Liver (tissue), 9 donors: ENCODE results near the gene COX8A. TPM values are rescaled to one million over a fixed set of nuclear protein-coding genes. Genes with fewer than 3 reads are reported as not detected.

ENCODE experiments used
- DNase-seq: peaks from one replicate; pipeline ENCODE4 v3.0.0-alpha.2; 2017; ENCODE audit warnings: low spot score
- H3K27ac ChIP-seq, 2 donors: one replicate each; pipeline ENCODE4 v1.7.0; 2013; ENCODE audit warnings: inconsistent platforms in 2 of 2, low read length in 2 of 2, control low read depth in 1 of 2, low read depth in 1 of 2, mild to moderate bottlenecking in 1 of 2
- H3K27me3 ChIP-seq, 4 donors: one replicate each; pipeline versions ENCODE4 v1.6.1 to v1.7.0; 2013; ENCODE audit warnings: low read length in 3 of 4, inconsistent platforms in 1 of 4, mild to moderate bottlenecking in 1 of 4, moderate library complexity in 1 of 4; ENCODE audit not compliant: control insufficient read depth in 4 of 4, insufficient read depth in 4 of 4
- H3K36me3 ChIP-seq, 4 donors: one replicate each; pipeline versions ENCODE4 v1.6.1 to v1.7.0; 2013; ENCODE audit warnings: low read length in 3 of 4, mild to moderate bottlenecking in 3 of 4, low read depth in 1 of 4, moderate library complexity in 1 of 4; ENCODE audit not compliant: control insufficient read depth in 4 of 4, insufficient read depth in 3 of 4
- H3K4me1 ChIP-seq, 4 donors: one replicate each; pipeline versions ENCODE4 v1.6.1 to v1.7.0; 2013; ENCODE audit warnings: low read length in 3 of 4, mild to moderate bottlenecking in 3 of 4, moderate library complexity in 1 of 4; ENCODE audit not compliant: control insufficient read depth in 4 of 4, insufficient read depth in 4 of 4
- H3K4me3 ChIP-seq, 3 donors: one replicate each; pipeline versions ENCODE4 v1.6.1 to v1.7.0; 2013; ENCODE audit warnings: low read length in 3 of 3, control low read depth in 1 of 3, low read depth in 1 of 3, mild to moderate bottlenecking in 1 of 3
- H3K9ac ChIP-seq, 2 donors: one replicate each; pipeline ENCODE4 v1.7.0; 2013; ENCODE audit warnings: low read length in 2 of 2, mild to moderate bottlenecking in 2 of 2, moderate library complexity in 2 of 2, control low read depth in 1 of 2, low read depth in 1 of 2
- H3K9me3 ChIP-seq, 4 donors: one replicate each; pipeline versions ENCODE4 v1.6.1 to v1.7.0; 2013; ENCODE audit warnings: low read length in 3 of 4; ENCODE audit not compliant: control insufficient read depth in 4 of 4
- EGR1 ChIP-seq, 2 donors: IDR thresholded peaks; 2 replicates each; pipeline ENCODE4 v1.6.1; 2016 to 2018; ENCODE audit warnings: antibody characterized with exemption in 2 of 2, low read depth in 2 of 2
- FOXA1 ChIP-seq: IDR thresholded peaks from 2 replicates; pipeline ENCODE4 v1.6.1; 2016; ENCODE audit warnings: antibody characterized with exemption
- FOXA2 ChIP-seq: IDR thresholded peaks from 2 replicates; pipeline ENCODE4 v1.6.1; 2016; ENCODE audit warnings: antibody characterized with exemption
- GABPA ChIP-seq, 2 donors: IDR thresholded peaks in 1 of 2; conservative IDR thresholded peaks in 1 of 2; 2 replicates each; pipeline ENCODE4 v1.6.1; 2016; ENCODE audit warnings: antibody characterized with exemption in 2 of 2, mild to moderate bottlenecking in 1 of 2, moderate library complexity in 1 of 2
- HNF4A ChIP-seq, 2 donors: conservative IDR thresholded peaks; 2 replicates each; pipeline ENCODE4 v1.6.1; 2016; ENCODE audit warnings: antibody characterized with exemption in 2 of 2, mild to moderate bottlenecking in 2 of 2
- HNF4G ChIP-seq: IDR thresholded peaks from 2 replicates; pipeline ENCODE4 v1.6.1; 2016; ENCODE audit warnings: antibody characterized with exemption
- JUND ChIP-seq, 2 donors: IDR thresholded peaks; 2 replicates each; pipeline ENCODE4 v1.6.1; 2016; ENCODE audit warnings: antibody characterized with exemption in 2 of 2
- NR2F2 ChIP-seq: IDR thresholded peaks from 2 replicates; pipeline ENCODE4 v1.6.1; 2016; ENCODE audit warnings: antibody characterized with exemption
- RAD21 ChIP-seq, 2 donors: IDR thresholded peaks; 2 replicates each; pipeline ENCODE4 v1.6.1; 2016; ENCODE audit warnings: antibody characterized with exemption in 2 of 2, mild to moderate bottlenecking in 2 of 2
- RXRA ChIP-seq, 2 donors: IDR thresholded peaks; 2 replicates each; pipeline ENCODE4 v1.6.1; 2017 to 2018; ENCODE audit warnings: antibody characterized with exemption in 2 of 2, mild to moderate bottlenecking in 1 of 2
- SP1 ChIP-seq: IDR thresholded peaks from 2 replicates; pipeline ENCODE4 v1.6.1; 2018; ENCODE audit warnings: antibody characterized with exemption, mild to moderate bottlenecking
- TAF1 ChIP-seq: conservative IDR thresholded peaks from 2 replicates; pipeline ENCODE4 v1.6.1; 2016; ENCODE audit warnings: antibody characterized with exemption, mild to moderate bottlenecking
- YY1 ChIP-seq: IDR thresholded peaks from 2 replicates; pipeline ENCODE4 v1.6.1; 2016; ENCODE audit warnings: antibody characterized with exemption, mild to moderate bottlenecking
- WGBS: extraction: QIAGEN DNeasy Blood & Tissue Kit; methylation state at CpG from one replicate; pipeline ENCODE4 v1.1.7; 2013; 5-methylcytosine and 5-hydroxymethylcytosine counted together
- polyA plus RNA-seq, 2 donors: library from polyadenylated mRNA; stranded (reverse) in 1 of 2; unstranded in 1 of 2; fragments of 200-250 nt in 1 of 2; fragments of >200 nt in 1 of 2; fragmentation: Nextera tagmentation in 1 of 2; extraction: Ambion mirVana in 1 of 2; gene quantifications; one replicate each; pipeline versions ENCODE4 v1.2.1 to v1.2.3, GENCODE V29; 2013 to 2015
- total RNA-seq, 2 donors: library from RNA; depleted of rRNA; stranded (reverse); fragments of >200 nt; gene quantifications; one replicate each; pipeline ENCODE4 v1.2.3, GENCODE V29; 2014
- TF ChIP-seq, protein P1 (sequence below): IDR thresholded peaks from 2 replicates; pipeline ENCODE4 v1.6.1; 2016; ENCODE audit warnings: antibody characterized with exemption
- TF ChIP-seq, protein P2 (sequence below): fragments of 150-350 bp; IDR thresholded peaks from 2 replicates; pipeline ENCODE4 v1.5.1; 2017; ENCODE audit warnings: improper control_type of control experiment, low read depth, low read length; ENCODE audit not compliant: missing input control
- TF ChIP-seq, protein P3 (sequence below): IDR thresholded peaks from 2 replicates; pipeline ENCODE4 v1.6.1; 2016; ENCODE audit warnings: antibody characterized with exemption, mild to moderate bottlenecking
- TF ChIP-seq, protein P4 (sequence below): IDR thresholded peaks from 2 replicates; pipeline ENCODE4 v1.6.1; 2016; ENCODE audit warnings: antibody characterized with exemption
- TF ChIP-seq, protein P5 (sequence below): IDR thresholded peaks from 2 replicates; pipeline ENCODE4 v1.6.1; 2016; ENCODE audit warnings: antibody characterized with exemption
- donor health status: healthy.
- donor health status: healthy.
- donor health status: healthy.
- donor health status: healthy.
- donor health status: healthy.

Gene COX8A
- total and polyA plus RNA-seq, 4 donors = 250 to 586 (median 363) TPM

DNA sequence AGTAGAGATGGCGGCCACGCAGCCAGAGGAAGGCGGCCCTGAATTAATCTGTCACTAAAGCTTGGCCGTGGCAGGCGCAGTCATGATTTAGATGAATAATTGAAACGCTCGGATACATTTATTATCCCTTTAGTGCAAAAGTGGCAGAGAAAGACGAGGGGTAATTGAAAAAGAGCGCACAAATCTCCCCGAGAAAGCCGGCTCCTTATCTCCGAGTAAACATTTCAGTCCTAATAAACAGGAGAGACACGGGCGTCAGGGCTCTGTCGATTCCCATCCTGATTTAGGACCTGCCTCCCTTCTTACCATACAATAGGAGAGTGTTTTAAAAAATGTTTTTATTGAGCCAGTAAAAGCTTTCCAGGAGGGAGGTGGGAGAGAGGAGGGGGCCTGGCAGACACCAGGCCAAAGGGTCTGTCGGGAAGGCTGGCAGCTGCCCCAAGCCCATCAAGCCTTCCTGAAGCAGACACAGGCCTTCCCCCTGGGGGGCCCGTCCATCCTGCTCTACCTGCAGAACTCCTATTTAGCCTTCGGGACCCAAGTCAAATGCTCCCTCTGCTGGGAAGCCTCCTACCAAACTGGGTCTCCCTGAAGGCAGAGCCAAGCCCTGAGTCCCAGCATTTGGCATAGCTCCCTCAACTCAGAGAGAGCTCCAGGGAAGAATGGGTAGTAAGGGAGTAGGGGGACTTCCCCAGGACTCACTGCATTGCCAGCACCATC is 34.7 kb downstream of the COX8A start:
- no peaks in the 10 kb centered on the region for H3K36me3 ChIP-seq
- TF ChIP-seq HNF4G (no peak), FOXA1 (no peak), NR2F2 (no peak), FOXA2 (no peak), TAF1 (no peak), JUND (IDR thresholded peaks at IDR 0.05) (no peak), SP1 (no peak), RXRA (IDR thresholded peaks at IDR 0.05) (no peak), GABPA (IDR thresholded peaks at IDR 0.05 in 1 of 2, conservative IDR thresholded peaks at IDR 0.05 in 1 of 2) (no peak), EGR1 (IDR thresholded peaks at IDR 0.05; ENCODE audit: low read depth in 2 of 2) (no peak), RAD21 (IDR thresholded peaks at IDR 0.05) (no peak), YY1 (no peak), HNF4A (conservative IDR thresholded peaks at IDR 0.05) (no peak)
- TF ChIP-seq, protein P1, sequence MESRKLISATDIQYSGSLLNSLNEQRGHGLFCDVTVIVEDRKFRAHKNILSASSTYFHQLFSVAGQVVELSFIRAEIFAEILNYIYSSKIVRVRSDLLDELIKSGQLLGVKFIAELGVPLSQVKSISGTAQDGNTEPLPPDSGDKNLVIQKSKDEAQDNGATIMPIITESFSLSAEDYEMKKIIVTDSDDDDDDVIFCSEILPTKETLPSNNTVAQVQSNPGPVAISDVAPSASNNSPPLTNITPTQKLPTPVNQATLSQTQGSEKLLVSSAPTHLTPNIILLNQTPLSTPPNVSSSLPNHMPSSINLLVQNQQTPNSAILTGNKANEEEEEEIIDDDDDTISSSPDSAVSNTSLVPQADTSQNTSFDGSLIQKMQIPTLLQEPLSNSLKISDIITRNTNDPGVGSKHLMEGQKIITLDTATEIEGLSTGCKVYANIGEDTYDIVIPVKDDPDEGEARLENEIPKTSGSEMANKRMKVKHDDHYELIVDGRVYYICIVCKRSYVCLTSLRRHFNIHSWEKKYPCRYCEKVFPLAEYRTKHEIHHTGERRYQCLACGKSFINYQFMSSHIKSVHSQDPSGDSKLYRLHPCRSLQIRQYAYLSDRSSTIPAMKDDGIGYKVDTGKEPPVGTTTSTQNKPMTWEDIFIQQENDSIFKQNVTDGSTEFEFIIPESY = no peak
- TF ChIP-seq, protein P2, sequence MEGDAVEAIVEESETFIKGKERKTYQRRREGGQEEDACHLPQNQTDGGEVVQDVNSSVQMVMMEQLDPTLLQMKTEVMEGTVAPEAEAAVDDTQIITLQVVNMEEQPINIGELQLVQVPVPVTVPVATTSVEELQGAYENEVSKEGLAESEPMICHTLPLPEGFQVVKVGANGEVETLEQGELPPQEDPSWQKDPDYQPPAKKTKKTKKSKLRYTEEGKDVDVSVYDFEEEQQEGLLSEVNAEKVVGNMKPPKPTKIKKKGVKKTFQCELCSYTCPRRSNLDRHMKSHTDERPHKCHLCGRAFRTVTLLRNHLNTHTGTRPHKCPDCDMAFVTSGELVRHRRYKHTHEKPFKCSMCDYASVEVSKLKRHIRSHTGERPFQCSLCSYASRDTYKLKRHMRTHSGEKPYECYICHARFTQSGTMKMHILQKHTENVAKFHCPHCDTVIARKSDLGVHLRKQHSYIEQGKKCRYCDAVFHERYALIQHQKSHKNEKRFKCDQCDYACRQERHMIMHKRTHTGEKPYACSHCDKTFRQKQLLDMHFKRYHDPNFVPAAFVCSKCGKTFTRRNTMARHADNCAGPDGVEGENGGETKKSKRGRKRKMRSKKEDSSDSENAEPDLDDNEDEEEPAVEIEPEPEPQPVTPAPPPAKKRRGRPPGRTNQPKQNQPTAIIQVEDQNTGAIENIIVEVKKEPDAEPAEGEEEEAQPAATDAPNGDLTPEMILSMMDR = no peak
- TF ChIP-seq, protein P3, sequence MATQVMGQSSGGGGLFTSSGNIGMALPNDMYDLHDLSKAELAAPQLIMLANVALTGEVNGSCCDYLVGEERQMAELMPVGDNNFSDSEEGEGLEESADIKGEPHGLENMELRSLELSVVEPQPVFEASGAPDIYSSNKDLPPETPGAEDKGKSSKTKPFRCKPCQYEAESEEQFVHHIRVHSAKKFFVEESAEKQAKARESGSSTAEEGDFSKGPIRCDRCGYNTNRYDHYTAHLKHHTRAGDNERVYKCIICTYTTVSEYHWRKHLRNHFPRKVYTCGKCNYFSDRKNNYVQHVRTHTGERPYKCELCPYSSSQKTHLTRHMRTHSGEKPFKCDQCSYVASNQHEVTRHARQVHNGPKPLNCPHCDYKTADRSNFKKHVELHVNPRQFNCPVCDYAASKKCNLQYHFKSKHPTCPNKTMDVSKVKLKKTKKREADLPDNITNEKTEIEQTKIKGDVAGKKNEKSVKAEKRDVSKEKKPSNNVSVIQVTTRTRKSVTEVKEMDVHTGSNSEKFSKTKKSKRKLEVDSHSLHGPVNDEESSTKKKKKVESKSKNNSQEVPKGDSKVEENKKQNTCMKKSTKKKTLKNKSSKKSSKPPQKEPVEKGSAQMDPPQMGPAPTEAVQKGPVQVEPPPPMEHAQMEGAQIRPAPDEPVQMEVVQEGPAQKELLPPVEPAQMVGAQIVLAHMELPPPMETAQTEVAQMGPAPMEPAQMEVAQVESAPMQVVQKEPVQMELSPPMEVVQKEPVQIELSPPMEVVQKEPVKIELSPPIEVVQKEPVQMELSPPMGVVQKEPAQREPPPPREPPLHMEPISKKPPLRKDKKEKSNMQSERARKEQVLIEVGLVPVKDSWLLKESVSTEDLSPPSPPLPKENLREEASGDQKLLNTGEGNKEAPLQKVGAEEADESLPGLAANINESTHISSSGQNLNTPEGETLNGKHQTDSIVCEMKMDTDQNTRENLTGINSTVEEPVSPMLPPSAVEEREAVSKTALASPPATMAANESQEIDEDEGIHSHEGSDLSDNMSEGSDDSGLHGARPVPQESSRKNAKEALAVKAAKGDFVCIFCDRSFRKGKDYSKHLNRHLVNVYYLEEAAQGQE = no peak
- TF ChIP-seq, protein P4, sequence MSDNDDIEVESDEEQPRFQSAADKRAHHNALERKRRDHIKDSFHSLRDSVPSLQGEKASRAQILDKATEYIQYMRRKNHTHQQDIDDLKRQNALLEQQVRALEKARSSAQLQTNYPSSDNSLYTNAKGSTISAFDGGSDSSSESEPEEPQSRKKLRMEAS = no peak
- TF ChIP-seq, protein P5, sequence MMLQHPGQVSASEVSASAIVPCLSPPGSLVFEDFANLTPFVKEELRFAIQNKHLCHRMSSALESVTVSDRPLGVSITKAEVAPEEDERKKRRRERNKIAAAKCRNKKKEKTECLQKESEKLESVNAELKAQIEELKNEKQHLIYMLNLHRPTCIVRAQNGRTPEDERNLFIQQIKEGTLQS = no peak

More for the DNA sequence above, 34.7 kb downstream of the COX8A start:
- H3K9me3 ChIP-seq = no peaks in the 10 kb centered on the region
- no peak overlapping the region for H3K9ac ChIP-seq
- H3K4me1 ChIP-seq = peaks cover 3 to 21% (median 9%) of the 10 kb centered on the region in 4 donors
- H3K27ac ChIP-seq = no peak overlapping the region
- DNase-seq = no peak
- H3K27me3 ChIP-seq = no peaks in the 10 kb centered on the region
- no peak overlapping the region for H3K4me3 ChIP-seq
- WGBS = 93% methylated on average over 18 of the region's 18 CpGs
